ENCODE data around the gene TMEM63A. TPM values are rescaled to one million over a fixed set of nuclear protein-coding genes. Genes with fewer than 3 reads are reported as not detected.
"Not testable (repeated sequence)": the region's sequence is repeated elsewhere in the genome, so short reads cannot be mapped to it uniquely, and the experiment has no call there.

The TMEM63A gene
- total RNA-seq, 1 donor from 2014 or later: 33.5 TPM

- no peak overlapping the region for H3K27ac Mint-ChIP-seq
- no peaks in the 10 kb centered on the region for H3K9me3 Mint-ChIP-seq
- DNase-seq (ENCODE audit: low spot score): no peak
- intact Hi-C loops (cut with micrococcal nuclease): no loop called here
- no peaks in the 10 kb centered on the region for H3K36me3 Mint-ChIP-seq (ENCODE audit: low read depth)
- H3K4me1 Mint-ChIP-seq (ENCODE audit: low read depth): peaks cover 6% of the 10 kb centered on the region
- H3K27me3 Mint-ChIP-seq (ENCODE audit: low read depth): peaks cover 1% of the 10 kb centered on the region
- no peak overlapping the region for H3K4me3 Mint-ChIP-seq (ENCODE audit: low read depth)
These were observed 61.6 kb downstream of the TMEM63A start for GRCh38 chr1:225820522-225821120.

DNA sequence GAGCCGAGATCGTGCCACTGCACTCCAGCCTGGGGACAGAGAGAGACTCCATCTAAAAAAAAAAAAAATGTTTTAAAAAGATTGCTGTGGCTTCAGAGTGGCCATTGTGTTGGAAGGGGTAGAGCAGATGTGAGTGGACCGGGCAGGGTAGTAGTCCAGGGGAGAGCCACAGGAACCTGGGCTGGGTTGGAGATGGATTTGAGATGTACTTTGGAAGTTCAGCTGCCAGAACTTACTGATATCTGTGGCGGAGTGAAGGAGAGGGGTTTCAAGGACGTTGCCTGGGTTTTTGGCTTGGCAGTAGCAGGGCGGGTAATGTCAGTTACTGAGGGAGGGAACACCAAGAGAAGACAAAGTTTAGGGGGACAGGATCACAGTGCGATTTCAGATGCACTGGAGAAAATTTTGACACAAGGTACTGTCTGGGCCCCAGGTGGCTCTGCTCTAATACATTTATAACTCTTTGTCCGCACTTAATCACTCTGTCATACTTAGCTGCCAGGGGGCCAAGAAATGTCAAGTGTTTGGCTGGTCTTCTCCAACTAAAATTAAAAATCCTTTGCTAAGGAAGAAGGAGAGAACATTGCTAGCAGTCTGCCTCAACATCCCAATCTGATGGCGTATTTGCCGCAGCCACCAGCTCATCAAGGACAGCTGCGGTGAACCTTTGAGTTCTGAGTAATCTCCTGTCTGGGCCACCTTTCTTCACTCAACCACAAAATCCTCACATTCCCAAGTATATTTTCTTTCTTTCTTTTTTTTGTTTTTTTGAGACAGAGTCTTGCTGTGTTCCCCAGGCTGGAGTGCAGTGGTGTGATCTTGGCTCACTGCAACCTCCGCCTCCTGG, 62.6 kb downstream of the TMEM63A start:
- intact Hi-C loops (cut with micrococcal nuclease): no loop called here
- Mint-ChIP-seq H3K27ac (no peak overlapping the region), H3K9me3 (no peaks in the 10 kb centered on the region), H3K27me3 (ENCODE audit: low read depth) (peaks cover 1% of the 10 kb centered on the region), H3K36me3 (ENCODE audit: low read depth) (no peaks in the 10 kb centered on the region), H3K4me3 (ENCODE audit: low read depth) (no peak overlapping the region), H3K4me1 (ENCODE audit: low read depth) (peaks cover 6% of the 10 kb centered on the region)
- no peak for DNase-seq (ENCODE audit: low spot score)

- H3K4me1 Mint-ChIP-seq (ENCODE audit: low read depth): peaks cover 6% of the 10 kb centered on the region
- no peaks in the 10 kb centered on the region for H3K36me3 Mint-ChIP-seq (ENCODE audit: low read depth)
- peaks cover 1% of the 10 kb centered on the region for H3K27me3 Mint-ChIP-seq (ENCODE audit: low read depth)
- no peak overlapping the region for H3K4me3 Mint-ChIP-seq (ENCODE audit: low read depth)
- no peak for DNase-seq (ENCODE audit: low spot score)
- no peaks in the 10 kb centered on the region for H3K9me3 Mint-ChIP-seq
- intact Hi-C loops (cut with micrococcal nuclease): no loop called here
- H3K27ac Mint-ChIP-seq: no peak overlapping the region
These were observed 64.0 kb downstream of the TMEM63A start for GRCh38 chr1:225818229-225818628.

DNA sequence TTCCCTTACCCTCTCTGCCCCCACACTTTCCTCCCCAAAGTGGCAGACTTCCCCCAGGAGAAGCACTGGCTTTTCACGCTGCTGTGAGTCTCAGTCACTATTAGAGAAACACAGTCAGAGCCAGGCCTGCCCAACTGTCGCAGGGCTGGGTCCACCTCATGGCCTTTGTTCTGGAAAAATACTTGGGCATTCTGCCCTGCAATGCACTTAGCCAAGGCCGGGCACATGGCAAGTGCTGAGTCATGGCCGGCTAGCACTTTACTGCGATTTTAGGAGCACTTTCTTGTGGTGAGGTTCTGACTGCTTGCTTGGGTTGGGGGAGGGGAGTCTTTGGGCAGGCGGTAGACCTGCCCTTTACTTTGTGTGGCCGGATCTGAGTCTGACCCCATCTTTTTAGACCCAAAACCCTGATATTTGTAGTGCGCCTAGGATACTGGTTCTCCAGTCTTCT, 64.5 kb downstream of the TMEM63A start:
- H3K9me3 Mint-ChIP-seq: no peaks in the 10 kb centered on the region
- intact Hi-C loops (cut with micrococcal nuclease): no loop called here
- peaks cover 1% of the 10 kb centered on the region for H3K27me3 Mint-ChIP-seq (ENCODE audit: low read depth)
- peaks cover 6% of the 10 kb centered on the region for H3K4me1 Mint-ChIP-seq (ENCODE audit: low read depth)
- no peaks in the 10 kb centered on the region for H3K36me3 Mint-ChIP-seq (ENCODE audit: low read depth)
- no peak for DNase-seq (ENCODE audit: low spot score)
- no peak overlapping the region for H3K4me3 Mint-ChIP-seq (ENCODE audit: low read depth)
- no peak overlapping the region for H3K27ac Mint-ChIP-seq

- Mint-ChIP-seq H3K9me3 (no peaks in the 10 kb centered on the region), H3K4me1 (ENCODE audit: low read depth) (peaks cover 6% of the 10 kb centered on the region), H3K4me3 (ENCODE audit: low read depth) (no peak overlapping the region), H3K27me3 (ENCODE audit: low read depth) (peaks cover 1% of the 10 kb centered on the region), H3K36me3 (ENCODE audit: low read depth) (no peaks in the 10 kb centered on the region), H3K27ac (no peak overlapping the region)
- intact Hi-C loops (cut with micrococcal nuclease): no loop called here
- no peak for DNase-seq (ENCODE audit: low spot score)
These were observed 65.3 kb downstream of the TMEM63A start for GRCh38 chr1:225816643-225817538.

- Mint-ChIP-seq H3K9me3 (no peaks in the 10 kb centered on the region), H3K27ac (no peak overlapping the region), H3K4me1 (ENCODE audit: low read depth) (peaks cover 7% of the 10 kb centered on the region), H3K27me3 (ENCODE audit: low read depth) (peaks cover 8% of the 10 kb centered on the region), H3K36me3 (ENCODE audit: low read depth) (no peaks in the 10 kb centered on the region), H3K4me3 (ENCODE audit: low read depth) (no peak overlapping the region)
- intact Hi-C loops (cut with micrococcal nuclease): no loop called here
- DNase-seq (ENCODE audit: low spot score): no peak
These were observed 66.5 kb downstream of the TMEM63A start for GRCh38 chr1:225815526-225816178.

- H3K4me1 Mint-ChIP-seq (ENCODE audit: low read depth); H3K4me3 Mint-ChIP-seq (ENCODE audit: low read depth); intact Hi-C loops (cut with micrococcal nuclease); H3K36me3 Mint-ChIP-seq (ENCODE audit: low read depth); DNase-seq (ENCODE audit: low spot score); H3K27ac Mint-ChIP-seq; H3K9me3 Mint-ChIP-seq: not testable (repeated sequence)
- H3K27me3 Mint-ChIP-seq (ENCODE audit: low read depth): peaks cover 11% of the 10 kb centered on the region
These were observed 67.1 kb downstream of the TMEM63A start for GRCh38 chr1:225815090-225815489.

- no peaks in the 10 kb centered on the region for H3K9me3 Mint-ChIP-seq
- H3K4me3 Mint-ChIP-seq (ENCODE audit: low read depth): no peak overlapping the region
- peaks cover 11% of the 10 kb centered on the region for H3K27me3 Mint-ChIP-seq (ENCODE audit: low read depth)
- intact Hi-C loops (cut with micrococcal nuclease): loop anchor here (5.0 kb wide), 2 partner anchors 37 to 83 kb away; partner anchors contain the start of gene SRP9
- H3K36me3 Mint-ChIP-seq (ENCODE audit: low read depth): no peaks in the 10 kb centered on the region
- H3K27ac Mint-ChIP-seq: no peak overlapping the region
- DNase-seq (ENCODE audit: low spot score): no peak
- peaks cover 10% of the 10 kb centered on the region for H3K4me1 Mint-ChIP-seq (ENCODE audit: low read depth)
These were observed 67.8 kb downstream of the TMEM63A start for GRCh38 chr1:225814381-225814780.

GRCh38 chr1:225813214-225813964, 68.8 kb downstream of the TMEM63A start:
- no peak for DNase-seq (ENCODE audit: low spot score)
- H3K27me3 Mint-ChIP-seq (ENCODE audit: low read depth): peaks cover 11% of the 10 kb centered on the region
- intact Hi-C loops (cut with micrococcal nuclease): loop anchor here (5.0 kb wide), 2 partner anchors 36 to 84 kb away; partner anchors contain the start of gene SRP9

DNA sequence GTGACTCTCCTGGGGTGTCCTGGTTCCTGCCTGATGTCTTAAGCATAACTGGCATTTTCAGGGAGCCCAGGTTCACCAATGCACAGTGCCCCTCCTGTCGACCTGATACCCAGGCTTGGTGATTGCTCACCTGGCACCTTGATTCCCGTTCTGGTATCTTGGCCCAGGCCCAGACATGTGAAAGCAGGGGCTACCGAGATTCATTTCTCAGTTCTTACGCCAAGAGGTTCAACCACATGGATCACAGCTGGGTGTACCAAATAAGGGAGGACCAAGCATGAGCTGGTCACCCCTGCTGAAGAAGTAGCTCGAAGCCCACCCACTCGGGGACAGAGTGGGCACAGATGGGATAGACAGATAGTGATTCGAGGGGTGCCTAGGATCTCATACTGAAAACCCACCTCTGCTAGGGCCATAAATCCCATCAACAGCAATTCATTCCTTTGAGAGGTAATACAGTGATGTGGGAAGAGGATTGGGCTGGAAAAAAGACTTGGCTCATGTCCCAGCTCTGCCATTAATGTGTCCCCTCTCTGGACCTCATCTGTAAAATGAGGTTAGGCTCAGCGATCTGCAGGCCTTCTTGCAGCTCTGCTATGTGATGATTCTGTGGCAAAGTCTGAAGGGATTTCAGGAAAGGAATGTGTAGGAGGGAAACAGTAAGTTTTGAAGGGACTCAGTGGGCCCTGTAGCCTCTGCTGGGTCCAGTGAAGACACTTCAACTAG, 69.5 kb downstream of the TMEM63A start:
- Mint-ChIP-seq H3K4me3 (ENCODE audit: low read depth) (no peak overlapping the region), H3K9me3 (no peaks in the 10 kb centered on the region), H3K36me3 (ENCODE audit: low read depth) (no peaks in the 10 kb centered on the region), H3K4me1 (ENCODE audit: low read depth) (peaks cover 6% of the 10 kb centered on the region), H3K27me3 (ENCODE audit: low read depth) (peaks cover 11% of the 10 kb centered on the region), H3K27ac (no peak overlapping the region)
- intact Hi-C loops (cut with micrococcal nuclease): loop anchor here (5.0 kb wide), 2 partner anchors 35 to 85 kb away; partner anchors contain the start of gene SRP9
- no peak for DNase-seq (ENCODE audit: low spot score)

More at GRCh38 chr1:225813214-225813964, 68.8 kb downstream of the TMEM63A start:
- no peak overlapping the region for H3K27ac Mint-ChIP-seq
- no peaks in the 10 kb centered on the region for H3K9me3 Mint-ChIP-seq
- no peak overlapping the region for H3K4me3 Mint-ChIP-seq (ENCODE audit: low read depth)
- H3K4me1 Mint-ChIP-seq (ENCODE audit: low read depth): peaks cover 10% of the 10 kb centered on the region
- no peaks in the 10 kb centered on the region for H3K36me3 Mint-ChIP-seq (ENCODE audit: low read depth)

All from activated T-helper 2 cell treated with anti-CD3 and anti-CD28 coated beads, Interferon-gamma antibody, Interleukin-2, Interleukin-4, amounts not matched to agents 10 μg/mL and 5 μg/mL and 100 μg/mL, durations not matched to agents 14 hours and 24 hours and 36 hours (primary cell).